ENCODE results near the gene ARHGAP4. TPM values are rescaled to one million over a fixed set of nuclear protein-coding genes. Genes with fewer than 3 reads are reported as not detected.
A peak's percentile ranks its signal among the peaks of the same experiment; 100 is the strongest.

The ARHGAP4 gene
- total and polyA plus RNA-seq, 8 donors, result 21.9 to 96.2 (median 26.3) TPM

DNA sequence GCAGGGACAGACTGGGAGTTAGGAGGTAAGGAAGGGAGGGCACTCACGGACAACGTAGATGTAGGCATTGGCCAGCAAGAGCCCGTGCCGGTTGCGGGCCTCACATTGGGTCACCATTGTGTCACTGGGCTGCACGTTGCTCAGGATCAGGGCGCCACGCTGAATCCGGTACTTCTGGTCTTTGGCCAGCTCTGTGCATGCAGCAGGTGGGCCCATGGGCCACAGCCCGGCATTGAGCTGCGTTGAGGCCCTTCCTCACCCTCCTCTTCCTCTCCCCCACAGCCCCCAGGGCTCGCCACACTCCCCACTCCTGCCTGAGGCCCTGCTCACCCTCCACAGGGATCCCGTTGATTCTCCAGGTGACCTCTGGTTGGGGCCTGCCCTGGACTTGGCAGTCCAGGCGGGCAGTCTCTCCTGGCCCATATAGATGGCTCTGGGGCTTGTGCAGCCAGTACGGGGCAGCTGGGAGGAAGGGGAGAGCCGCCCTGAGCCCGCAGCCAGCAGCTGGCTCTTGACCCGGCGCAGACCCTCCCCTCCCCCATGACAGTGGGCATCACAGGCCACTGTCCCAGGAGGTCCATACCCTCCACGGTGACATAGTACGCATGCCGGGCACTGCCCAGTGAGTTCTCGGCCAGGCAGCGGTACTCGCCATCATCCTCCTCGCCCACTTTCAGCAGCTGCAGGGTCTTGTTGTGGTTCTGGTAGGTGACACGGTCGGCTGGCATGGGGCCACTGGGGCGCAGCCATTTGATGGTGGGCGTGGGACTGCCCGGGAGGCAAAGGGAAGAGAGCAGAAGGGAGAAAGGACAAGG lies 56.4 kb downstream of the ARHGAP4 start:
- TF ChIP-seq, protein P1, sequence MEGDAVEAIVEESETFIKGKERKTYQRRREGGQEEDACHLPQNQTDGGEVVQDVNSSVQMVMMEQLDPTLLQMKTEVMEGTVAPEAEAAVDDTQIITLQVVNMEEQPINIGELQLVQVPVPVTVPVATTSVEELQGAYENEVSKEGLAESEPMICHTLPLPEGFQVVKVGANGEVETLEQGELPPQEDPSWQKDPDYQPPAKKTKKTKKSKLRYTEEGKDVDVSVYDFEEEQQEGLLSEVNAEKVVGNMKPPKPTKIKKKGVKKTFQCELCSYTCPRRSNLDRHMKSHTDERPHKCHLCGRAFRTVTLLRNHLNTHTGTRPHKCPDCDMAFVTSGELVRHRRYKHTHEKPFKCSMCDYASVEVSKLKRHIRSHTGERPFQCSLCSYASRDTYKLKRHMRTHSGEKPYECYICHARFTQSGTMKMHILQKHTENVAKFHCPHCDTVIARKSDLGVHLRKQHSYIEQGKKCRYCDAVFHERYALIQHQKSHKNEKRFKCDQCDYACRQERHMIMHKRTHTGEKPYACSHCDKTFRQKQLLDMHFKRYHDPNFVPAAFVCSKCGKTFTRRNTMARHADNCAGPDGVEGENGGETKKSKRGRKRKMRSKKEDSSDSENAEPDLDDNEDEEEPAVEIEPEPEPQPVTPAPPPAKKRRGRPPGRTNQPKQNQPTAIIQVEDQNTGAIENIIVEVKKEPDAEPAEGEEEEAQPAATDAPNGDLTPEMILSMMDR (IDR thresholded peaks at IDR 0.05), result no peak
- Histone ChIP-seq H3K9me3 (no peaks in the 10 kb centered on the region), H3K4me1 (no peaks in the 10 kb centered on the region), H3K27ac (no peak overlapping the region), H3K4me3 (no peak overlapping the region), H3K36me3 (no peaks in the 10 kb centered on the region), H3K27me3 (peaks cover 0 to 23% of the 10 kb centered on the region in 2 donors)
- ATAC-seq (no peak), DNase-seq (no peak)
- intact Hi-C loops (cut with DNase I), result no loop called here

GRCh38 chrX:153868576-153869472 lies 57.2 kb downstream of the ARHGAP4 start:
- TF ChIP-seq, protein P1 (IDR thresholded peaks at IDR 0.05), result no peak

DNA sequence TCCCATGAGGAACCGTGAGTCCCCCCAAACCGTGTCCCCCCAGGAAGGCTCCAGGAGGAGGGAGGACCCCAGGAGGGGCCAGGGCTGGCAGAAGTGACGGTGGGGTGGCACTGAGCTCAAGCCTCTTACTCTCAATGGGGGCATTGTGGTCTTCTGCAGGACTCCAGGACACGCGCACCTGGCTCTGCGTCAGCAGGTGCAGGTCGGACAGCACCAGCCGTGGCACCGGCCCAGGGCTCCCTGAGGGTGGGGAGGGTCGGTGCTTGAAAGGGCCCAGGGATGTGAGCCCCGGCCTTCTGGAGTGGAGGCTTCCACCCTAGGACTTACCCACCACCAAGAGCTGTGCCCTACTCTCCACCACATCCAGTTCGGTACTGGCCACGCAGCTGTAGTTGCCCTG lies 58.4 kb downstream of the ARHGAP4 start:
- no peaks in the 10 kb centered on the region for H3K9me3 ChIP-seq
- H3K27me3 ChIP-seq, result peaks cover 0 to 29% of the 10 kb centered on the region in 2 donors
- TF ChIP-seq, protein P1 (IDR thresholded peaks at IDR 0.05), result no peak
- no peaks in the 10 kb centered on the region for H3K36me3 ChIP-seq
- DNase-seq, result peak in 1 of 4 donors; percentile 13
- no peaks in the 10 kb centered on the region for H3K4me1 ChIP-seq
- no peak overlapping the region for H3K4me3 ChIP-seq
- intact Hi-C loops (cut with DNase I), result no loop called here
- no peak for ATAC-seq
- no peak overlapping the region for H3K27ac ChIP-seq

More at GRCh38 chrX:153868576-153869472, 57.2 kb downstream of the ARHGAP4 start:
- Histone ChIP-seq H3K36me3 (no peaks in the 10 kb centered on the region), H3K4me1 (no peaks in the 10 kb centered on the region), H3K27me3 (peaks cover 0 to 26% of the 10 kb centered on the region in 2 donors), H3K9me3 (no peaks in the 10 kb centered on the region), H3K4me3 (no peak overlapping the region), H3K27ac (no peak overlapping the region)
- DNase-seq (no peak), ATAC-seq (no peak)
- intact Hi-C loops (cut with DNase I), result no loop called here

- Histone ChIP-seq H3K9me3 (no peaks in the 10 kb centered on the region), H3K4me1 (no peaks in the 10 kb centered on the region), H3K4me3 (no peak overlapping the region), H3K36me3 (no peaks in the 10 kb centered on the region), H3K27ac (no peak overlapping the region), H3K27me3 (peaks cover 0 to 34% of the 10 kb centered on the region in 2 donors)
- intact Hi-C loops (cut with DNase I), result no loop called here
- TF ChIP-seq, protein P1 (IDR thresholded peaks at IDR 0.05), result no peak
- ATAC-seq, result no peak
- no peak for DNase-seq
Measured at GRCh38 chrX:153867139-153867538, 58.9 kb downstream of the ARHGAP4 start.

Data from left lung (tissue), 10 donors.